ENCODE measurements around the gene RSBN1L. TPM values are rescaled to one million over a fixed set of nuclear protein-coding genes. Genes with fewer than 3 reads are reported as not detected.

Gene RSBN1L
- total and polyA plus RNA-seq, 2 of the 8 experiments (the other 6 are each of a cell fraction or from before 2014, with no cell fraction given) = 4.1 to 22.1 TPM

GRCh38 chr7:77811516-77812289 lies 115.4 kb downstream of the RSBN1L start (continued):
- no peak for TF ChIP-seq TEAD4 (IDR thresholded peaks at IDR 0.05; ENCODE audit: low read depth, low read length)

Data from H1 (cell line).